K562 treated with DMSO at 1 percent for 12 hours (cell line): Measurements from ENCODE around the gene STX5. TPM values are rescaled to one million over a fixed set of nuclear protein-coding genes. Genes with fewer than 3 reads are reported as not detected.

Experiments used
- total RNA-seq: library from RNA; unstranded; fragments of 300-600 nt; gene quantifications from 2 replicates; pipeline ENCODE4 v1.2.3, GENCODE V29; 2022; ENCODE audit not compliant: insufficient read depth

Gene STX5
- total RNA-seq: 66.0 and 83.3 TPM in 2 replicates

GRCh38 chr11:62831520-62832335, at the start of gene STX5:
TSS of gene STX5 (minus strand) at chr11:62832051. CDS start at chr11:62831243, 808 bp downstream.

GRCh38 chr11:62880803-62881578, 49.1 kb upstream of the STX5 start, which contains the start of gene SLC3A2:
TSS of gene SLC3A2 (plus strand) at chr11:62880896. CDS start at chr11:62881024, 128 bp downstream.

GRCh38 chr11:62839050-62839945, 7.4 kb upstream of the STX5 start, which contains the start of gene WDR74:
TSS of gene WDR74 (minus strand) at chr11:62839590. CDS start at chr11:62839570, 20 bp downstream.

GRCh38 chr11:62832336-62833234, 734 bp upstream of the STX5 start, which contains the start of gene TEX54:
TSS of gene TEX54 (minus strand) at chr11:62832841.

GRCh38 chr11:62805076-62805892, 26.6 kb downstream of the STX5 start, which contains the start of gene NXF1:
TSS of gene NXF1 (minus strand) at chr11:62805440. CDS start at chr11:62805356, 84 bp downstream.

GRCh38 chr11:62791501-62792201, 40.2 kb downstream of the STX5 start, which contains the start of gene TMEM223:
TSS of gene TMEM223 (minus strand) at chr11:62792006. CDS start at chr11:62791994, 12 bp downstream.

GRCh38 chr11:62787005-62787759, 44.7 kb downstream of the STX5 start, which contains the start of gene TMEM179B:
TSS of gene TMEM179B (plus strand) at chr11:62787402. CDS start at chr11:62787432, 30 bp downstream.

GRCh38 chr11:62771144-62772021, 60.5 kb downstream of the STX5 start, which contains the start of gene TAF6L:
TSS of gene TAF6L (plus strand) at chr11:62771396. CDS start at chr11:62775784, 4,388 bp downstream.

Other genes starting within 250 kb of the STX5 start
- 16.7 and 23.4 TPM in 2 replicates for gene TUT1, start 240.5 kb downstream of the STX5 start, total RNA-seq
- 62.1 and 107 TPM in 2 replicates for gene MTA2, start 230.2 kb downstream of the STX5 start, total RNA-seq
- gene EML3, start 219.3 kb downstream of the STX5 start, total RNA-seq: 21.6 and 34.7 TPM in 2 replicates
- 0.81 and 3.0 TPM in 2 replicates for gene ROM1, start 218.8 kb downstream of the STX5 start, total RNA-seq
- gene B3GAT3, start 210.1 kb downstream of the STX5 start, total RNA-seq: 94.9 and 105 TPM in 2 replicates
- gene GANAB, start 185.4 kb downstream of the STX5 start, total RNA-seq: 161 and 356 TPM in 2 replicates
- gene INTS5, start 178.7 kb downstream of the STX5 start, total RNA-seq: 27.2 and 37.6 TPM in 2 replicates
- 157 and 173 TPM in 2 replicates for gene C11orf98, start 166.8 kb downstream of the STX5 start, total RNA-seq
- gene CSKMT, start 166.7 kb downstream of the STX5 start, total RNA-seq: 50.4 and 52.2 TPM in 2 replicates
- gene UQCC3, start 160.4 kb downstream of the STX5 start, total RNA-seq: 17.8 and 31.3 TPM in 2 replicates
- gene LBHD1, start 159.8 kb downstream of the STX5 start, total RNA-seq: 3.6 and 10.6 TPM in 2 replicates
- 242 and 314 TPM in 2 replicates for gene UBXN1, start 153.0 kb downstream of the STX5 start, total RNA-seq
- gene LRRN4CL, start 142.5 kb downstream of the STX5 start, total RNA-seq: 0.70 TPM in 1 of 2 replicates, not detected in the other
- 44.2 and 44.8 TPM in 2 replicates for gene BSCL2, start 124.6 kb downstream of the STX5 start, total RNA-seq
- gene GNG3, start 124.4 kb downstream of the STX5 start, total RNA-seq: not detected in 2 replicates
- gene HNRNPUL2, start 104.6 kb downstream of the STX5 start, total RNA-seq: 17.1 and 39.0 TPM in 2 replicates
- 32.8 and 62.0 TPM in 2 replicates for gene TTC9C, start 103.6 kb downstream of the STX5 start, total RNA-seq
- 1.9 and 3.0 TPM in 2 replicates for gene ZBTB3, start 77.9 kb downstream of the STX5 start, total RNA-seq
- gene POLR2G, start 70.5 kb downstream of the STX5 start, total RNA-seq: 150 and 166 TPM in 2 replicates
- 26.4 and 31.9 TPM in 2 replicates for gene TAF6L, start 60.7 kb downstream of the STX5 start, total RNA-seq
- gene TMEM179B, start 44.6 kb downstream of the STX5 start, total RNA-seq: 42.8 and 48.4 TPM in 2 replicates
- 21.7 and 26.1 TPM in 2 replicates for gene TMEM223, start 40.0 kb downstream of the STX5 start, total RNA-seq
- gene NXF1, start 26.6 kb downstream of the STX5 start, total RNA-seq: 80.0 and 120 TPM in 2 replicates
- not detected in 2 replicates for gene TEX54, start 790 bp upstream of the STX5 start, total RNA-seq
- 47.8 and 60.3 TPM in 2 replicates for gene WDR74, start 7.5 kb upstream of the STX5 start, total RNA-seq
- 391 and 414 TPM in 2 replicates for gene SLC3A2, start 48.8 kb upstream of the STX5 start, total RNA-seq
- not detected in 2 replicates for gene CHRM1, start 89.3 kb upstream of the STX5 start, total RNA-seq
- not detected in 2 replicates for gene SLC22A6, start 152.9 kb upstream of the STX5 start, total RNA-seq
- not detected in 2 replicates for gene SLC22A8, start 183.8 kb upstream of the STX5 start, total RNA-seq